Ishikawa (cell line): ENCODE measurements around the gene NPR2.

Experiments used
- CEBPB ChIP-seq: IDR thresholded peaks from 2 replicates; pipeline ENCODE4 v1.6.1; 2012
- CREB1 ChIP-seq: IDR thresholded peaks from 2 replicates; pipeline ENCODE4 v1.6.1; 2012; ENCODE audit warnings: low read depth
- EGR1 ChIP-seq: IDR thresholded peaks from 2 replicates; pipeline ENCODE4 v1.6.1; 2012
- EP300 ChIP-seq: IDR thresholded peaks from 2 replicates; pipeline ENCODE4 v1.6.1; 2012; ENCODE audit warnings: borderline replicate concordance
- FOXM1 ChIP-seq: IDR thresholded peaks from 2 replicates; pipeline ENCODE4 v1.6.1; 2012; ENCODE audit warnings: low read depth, borderline replicate concordance
- NFIC ChIP-seq: IDR thresholded peaks from 2 replicates; pipeline ENCODE4 v1.6.1; 2012
- RAD21 ChIP-seq: IDR thresholded peaks from 2 replicates; pipeline ENCODE4 v1.6.1; 2012; ENCODE audit warnings: low read depth
- TAF1 ChIP-seq: IDR thresholded peaks from 2 replicates; pipeline ENCODE4 v1.6.1; 2012; ENCODE audit warnings: low read depth, mild to moderate bottlenecking
- TCF12 ChIP-seq: IDR thresholded peaks from 2 replicates; pipeline ENCODE4 v1.6.1; 2012; ENCODE audit warnings: low read depth
- TEAD4 ChIP-seq: IDR thresholded peaks from 2 replicates; pipeline ENCODE4 v1.6.1; 2012
- YY1 ChIP-seq: IDR thresholded peaks from 2 replicates; pipeline ENCODE4 v1.6.1; 2012; ENCODE audit warnings: low read depth
- ZBTB7A ChIP-seq: IDR thresholded peaks from 2 replicates; pipeline ENCODE4 v1.6.1; 2012; ENCODE audit warnings: low read depth
- TF ChIP-seq, protein P1 (sequence below): IDR thresholded peaks from 2 replicates; pipeline ENCODE4 v1.6.1; 2012; ENCODE audit warnings: low read depth, mild to moderate bottlenecking
- TF ChIP-seq, protein P2 (sequence below): IDR thresholded peaks from 2 replicates; pipeline ENCODE4 v1.6.1; 2012
- TF ChIP-seq, protein P3 (sequence below): IDR thresholded peaks from 2 replicates; pipeline ENCODE4 v1.6.1; 2012

NPR2 gene

DNA sequence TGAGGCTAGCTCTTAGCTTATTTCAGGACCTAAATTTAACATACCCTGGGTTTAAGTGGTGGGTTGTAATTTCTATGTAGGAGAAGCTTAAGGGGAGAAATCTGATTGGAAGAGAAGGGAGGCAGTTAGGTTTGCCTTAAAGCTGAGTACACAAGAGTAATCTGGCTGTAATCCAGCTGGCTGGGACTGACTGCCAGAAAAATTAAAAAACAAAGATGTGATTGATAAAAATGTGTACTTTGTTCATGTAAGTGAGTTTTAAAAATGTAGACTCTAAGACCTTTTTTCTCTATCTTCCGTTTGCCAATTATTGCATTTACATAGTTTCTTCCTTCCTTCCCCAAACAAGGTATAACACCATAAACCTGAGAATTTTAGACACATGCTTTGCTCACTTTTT, 19.9 kb upstream of the NPR2 start:
- no peak for TF ChIP-seq CEBPB

DNA sequence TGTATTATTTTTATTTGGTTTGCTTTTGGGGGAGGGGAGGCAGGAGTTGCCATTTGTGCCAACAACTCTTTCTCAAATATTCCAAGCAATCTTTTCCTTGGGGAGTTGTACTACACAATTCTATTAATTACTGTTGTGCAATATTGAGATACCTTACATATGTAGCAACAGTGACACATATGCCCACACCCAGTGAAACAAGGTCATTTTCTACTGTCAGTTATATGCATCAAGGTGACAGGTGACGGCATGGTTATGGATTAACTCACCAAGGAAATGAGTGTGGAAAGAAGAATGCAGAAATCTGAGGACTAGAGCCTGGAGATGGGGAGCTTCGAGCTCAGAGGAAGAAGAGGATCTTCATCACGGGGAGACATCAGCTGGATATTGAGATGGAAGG, 19.4 kb upstream of the NPR2 start:
- TF ChIP-seq, protein P1, sequence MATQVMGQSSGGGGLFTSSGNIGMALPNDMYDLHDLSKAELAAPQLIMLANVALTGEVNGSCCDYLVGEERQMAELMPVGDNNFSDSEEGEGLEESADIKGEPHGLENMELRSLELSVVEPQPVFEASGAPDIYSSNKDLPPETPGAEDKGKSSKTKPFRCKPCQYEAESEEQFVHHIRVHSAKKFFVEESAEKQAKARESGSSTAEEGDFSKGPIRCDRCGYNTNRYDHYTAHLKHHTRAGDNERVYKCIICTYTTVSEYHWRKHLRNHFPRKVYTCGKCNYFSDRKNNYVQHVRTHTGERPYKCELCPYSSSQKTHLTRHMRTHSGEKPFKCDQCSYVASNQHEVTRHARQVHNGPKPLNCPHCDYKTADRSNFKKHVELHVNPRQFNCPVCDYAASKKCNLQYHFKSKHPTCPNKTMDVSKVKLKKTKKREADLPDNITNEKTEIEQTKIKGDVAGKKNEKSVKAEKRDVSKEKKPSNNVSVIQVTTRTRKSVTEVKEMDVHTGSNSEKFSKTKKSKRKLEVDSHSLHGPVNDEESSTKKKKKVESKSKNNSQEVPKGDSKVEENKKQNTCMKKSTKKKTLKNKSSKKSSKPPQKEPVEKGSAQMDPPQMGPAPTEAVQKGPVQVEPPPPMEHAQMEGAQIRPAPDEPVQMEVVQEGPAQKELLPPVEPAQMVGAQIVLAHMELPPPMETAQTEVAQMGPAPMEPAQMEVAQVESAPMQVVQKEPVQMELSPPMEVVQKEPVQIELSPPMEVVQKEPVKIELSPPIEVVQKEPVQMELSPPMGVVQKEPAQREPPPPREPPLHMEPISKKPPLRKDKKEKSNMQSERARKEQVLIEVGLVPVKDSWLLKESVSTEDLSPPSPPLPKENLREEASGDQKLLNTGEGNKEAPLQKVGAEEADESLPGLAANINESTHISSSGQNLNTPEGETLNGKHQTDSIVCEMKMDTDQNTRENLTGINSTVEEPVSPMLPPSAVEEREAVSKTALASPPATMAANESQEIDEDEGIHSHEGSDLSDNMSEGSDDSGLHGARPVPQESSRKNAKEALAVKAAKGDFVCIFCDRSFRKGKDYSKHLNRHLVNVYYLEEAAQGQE = no peak
- TF ChIP-seq CEBPB = 0 out of 2 replicates have a peak, but pooled peaks have one; percentile 27

DNA sequence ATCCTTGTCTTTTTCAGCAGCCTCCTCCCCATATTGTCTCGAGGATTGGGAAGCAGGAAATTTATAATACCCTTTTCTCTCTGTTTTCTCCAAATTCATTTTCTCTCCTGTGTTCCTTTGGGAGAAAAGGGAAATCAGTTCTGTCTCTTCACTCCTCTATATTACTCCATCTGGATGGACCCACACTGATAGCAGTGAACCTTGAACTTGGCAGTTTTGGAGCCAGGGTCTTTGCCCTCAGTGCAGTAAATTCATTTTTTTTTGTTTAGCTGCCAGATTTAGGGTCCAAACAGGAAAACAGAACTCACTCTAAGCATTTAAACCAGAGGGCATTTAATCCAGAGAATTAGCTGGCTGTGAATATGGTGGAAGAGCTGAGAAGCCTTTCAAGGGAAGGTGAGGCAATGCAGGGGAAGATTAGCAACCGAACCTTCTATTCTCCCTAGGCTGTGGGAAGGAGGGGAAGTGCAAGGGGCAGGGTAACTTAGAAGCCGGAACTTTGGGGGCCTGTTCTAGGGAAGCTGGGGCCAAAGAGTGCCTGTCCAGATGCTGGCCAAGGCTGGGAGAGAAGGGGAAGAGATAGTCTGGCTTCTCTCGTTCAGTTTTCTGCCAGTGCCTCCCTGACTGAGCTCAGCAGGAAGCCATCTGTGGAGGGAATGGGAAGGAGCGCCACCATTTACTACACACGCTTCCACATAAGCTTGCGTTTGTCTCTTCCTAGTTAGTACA, 16.3 kb upstream of the NPR2 start:
- TF ChIP-seq EP300 (no peak), CREB1 (no peak), TEAD4 (no peak), YY1 (no peak), CEBPB (no peak), TAF1 (no peak), TCF12 (no peak), ZBTB7A (no peak), EGR1 (no peak), RAD21 (no peak), FOXM1 (no peak), NFIC (no peak)
- TF ChIP-seq, protein P2, sequence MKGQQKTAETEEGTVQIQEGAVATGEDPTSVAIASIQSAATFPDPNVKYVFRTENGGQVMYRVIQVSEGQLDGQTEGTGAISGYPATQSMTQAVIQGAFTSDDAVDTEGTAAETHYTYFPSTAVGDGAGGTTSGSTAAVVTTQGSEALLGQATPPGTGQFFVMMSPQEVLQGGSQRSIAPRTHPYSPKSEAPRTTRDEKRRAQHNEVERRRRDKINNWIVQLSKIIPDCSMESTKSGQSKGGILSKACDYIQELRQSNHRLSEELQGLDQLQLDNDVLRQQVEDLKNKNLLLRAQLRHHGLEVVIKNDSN = no peak
- TF ChIP-seq, protein P3, sequence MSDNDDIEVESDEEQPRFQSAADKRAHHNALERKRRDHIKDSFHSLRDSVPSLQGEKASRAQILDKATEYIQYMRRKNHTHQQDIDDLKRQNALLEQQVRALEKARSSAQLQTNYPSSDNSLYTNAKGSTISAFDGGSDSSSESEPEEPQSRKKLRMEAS = no peak
- TF ChIP-seq, protein P1 = no peak

DNA sequence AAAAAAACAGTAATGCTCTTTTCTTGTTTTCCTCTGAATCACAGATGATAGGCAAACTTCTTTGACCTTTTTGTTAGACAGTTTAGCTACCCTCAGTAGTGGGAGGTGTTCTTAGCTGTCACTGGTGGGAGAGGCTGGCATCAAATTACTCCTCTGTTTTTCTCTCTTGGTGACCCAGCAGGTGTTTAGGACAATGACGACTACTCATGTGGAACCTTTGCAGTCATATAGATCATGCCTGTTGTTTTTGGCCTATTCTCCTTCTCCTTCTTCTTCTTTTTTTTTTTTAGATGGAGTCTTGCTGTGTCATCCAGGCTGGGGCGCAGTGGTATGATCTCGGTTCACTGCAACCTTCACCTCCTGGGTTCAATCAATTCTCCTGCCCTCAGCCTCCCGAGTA, 15.4 kb upstream of the NPR2 start:
- TF ChIP-seq CEBPB (no peak), TAF1 (no peak), RAD21 (no peak), TCF12 (peak; percentile 81), EGR1 (no peak), YY1 (peak; percentile 53; the same call in 1 of the 2 replicates), CREB1 (no peak), TEAD4 (peak; percentile 57; the same call in 1 of the 2 replicates), FOXM1 (0 out of 2 replicates have a peak, but pooled peaks have one; percentile 29), EP300 (peak; percentile 62; the same call in 1 of the 2 replicates), NFIC (peak; percentile 84), ZBTB7A (no peak)
- TF ChIP-seq, protein P2 = no peak
- TF ChIP-seq, protein P3 = peak; percentile 44; the same call in 1 of the 2 replicates
- TF ChIP-seq, protein P1 = no peak

DNA sequence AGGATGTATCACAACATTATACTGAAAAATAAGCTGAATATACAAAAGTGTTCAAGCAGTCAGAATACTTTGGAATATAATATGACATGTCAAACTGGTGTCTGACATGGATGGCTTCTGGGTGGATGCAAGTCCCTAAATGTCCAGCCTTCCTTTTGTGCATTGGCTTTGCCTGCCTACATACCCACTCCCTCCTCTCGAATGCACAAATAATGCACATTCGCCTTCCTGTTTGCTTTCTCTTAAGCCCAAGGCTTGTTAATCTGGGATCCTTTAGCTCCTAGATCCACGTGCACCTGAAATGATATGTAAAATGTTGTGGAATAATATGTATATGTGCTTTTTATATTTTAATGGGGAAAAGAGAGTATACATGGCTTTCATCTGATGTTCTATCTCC, 12.9 kb upstream of the NPR2 start:
- TF ChIP-seq NFIC (no peak), TCF12 (no peak), RAD21 (no peak), ZBTB7A (no peak), TAF1 (no peak), TEAD4 (no peak), CREB1 (no peak), YY1 (no peak), FOXM1 (no peak), EP300 (no peak), CEBPB (no peak), EGR1 (no peak)
- TF ChIP-seq, protein P3 = no peak
- TF ChIP-seq, protein P1 = no peak
- TF ChIP-seq, protein P2 = no peak
